Stimulated activated CD4-positive, alpha-beta T cell treated with anti-CD3 and anti-CD28 coated beads, Interleukin-2, amount 100 ng/mL, for 24 hours (primary cell): Measurements from ENCODE around the gene C1orf159.

ENCODE experiments used
- DNase-seq, 2 donors: peaks; one replicate each; pipeline ENCODE4 v3.0.0-alpha.2; 2020

Gene C1orf159

DNA sequence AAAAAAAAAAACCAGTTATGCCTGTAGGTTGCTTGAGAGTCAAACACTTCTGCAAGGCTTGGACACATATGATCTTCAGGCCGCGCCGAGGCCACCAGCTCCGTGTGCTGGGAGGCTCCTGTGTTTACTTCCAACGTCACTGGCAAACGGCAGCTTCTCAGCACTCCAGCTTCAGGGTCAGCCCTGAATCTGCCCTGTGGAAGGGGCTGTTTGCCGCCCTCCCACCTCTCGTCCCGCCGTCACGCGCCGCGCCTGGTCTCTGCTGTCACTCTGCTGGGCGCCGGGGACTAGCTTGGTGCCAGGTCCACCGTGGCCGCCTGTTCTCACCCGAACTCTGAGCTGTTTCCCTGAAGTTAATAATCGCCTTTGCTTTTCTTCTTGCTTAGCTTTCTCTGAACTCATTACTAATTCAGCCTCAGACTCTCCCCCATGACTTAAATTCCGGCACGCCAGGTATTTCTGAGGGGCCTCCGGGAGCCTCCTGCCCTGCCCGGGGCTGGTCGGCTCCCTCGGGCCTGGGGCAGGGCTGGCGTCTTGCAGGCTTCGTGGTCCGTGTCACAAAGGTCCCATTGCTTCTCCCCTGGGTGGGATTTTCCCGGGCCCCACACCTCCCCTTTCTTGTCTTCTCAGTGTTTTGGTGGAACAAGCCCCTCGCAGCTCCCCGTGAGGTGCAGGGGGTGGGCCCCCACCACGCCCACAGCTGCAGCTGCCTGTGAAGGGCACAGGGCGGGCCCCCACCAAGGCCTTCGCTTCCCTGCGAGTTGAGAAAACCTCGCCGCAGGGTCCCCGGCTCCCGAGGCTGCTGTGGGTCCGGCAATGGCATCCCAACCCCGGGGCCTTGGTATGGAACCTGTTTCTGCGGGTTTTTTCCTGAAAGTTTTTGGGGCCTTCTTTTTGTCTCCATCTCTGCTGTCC is 14.6 kb upstream of the C1orf159 start:
- DNase-seq = no peak

DNA sequence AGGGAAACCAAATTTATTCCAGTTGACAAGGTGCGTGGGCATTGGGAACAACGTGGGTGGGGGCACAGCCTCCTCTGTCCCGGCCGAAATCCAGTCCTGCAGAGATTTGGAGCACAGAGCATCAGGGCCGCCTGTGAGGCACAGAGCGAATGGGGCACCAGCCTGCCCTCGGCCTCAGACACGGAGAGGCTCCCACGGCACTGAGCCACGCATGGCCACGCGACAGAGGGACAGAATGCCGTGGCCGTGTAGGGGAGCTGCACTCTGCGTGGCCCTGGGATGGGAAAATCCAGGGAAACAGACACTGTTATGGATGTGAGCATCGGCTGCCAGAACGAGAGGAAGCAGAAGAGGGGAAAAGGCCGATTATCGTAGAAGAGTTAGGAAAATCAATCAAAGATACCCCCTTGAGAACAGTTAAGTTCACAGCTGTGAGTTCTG is 13.5 kb upstream of the C1orf159 start:
- no peak for DNase-seq

DNA sequence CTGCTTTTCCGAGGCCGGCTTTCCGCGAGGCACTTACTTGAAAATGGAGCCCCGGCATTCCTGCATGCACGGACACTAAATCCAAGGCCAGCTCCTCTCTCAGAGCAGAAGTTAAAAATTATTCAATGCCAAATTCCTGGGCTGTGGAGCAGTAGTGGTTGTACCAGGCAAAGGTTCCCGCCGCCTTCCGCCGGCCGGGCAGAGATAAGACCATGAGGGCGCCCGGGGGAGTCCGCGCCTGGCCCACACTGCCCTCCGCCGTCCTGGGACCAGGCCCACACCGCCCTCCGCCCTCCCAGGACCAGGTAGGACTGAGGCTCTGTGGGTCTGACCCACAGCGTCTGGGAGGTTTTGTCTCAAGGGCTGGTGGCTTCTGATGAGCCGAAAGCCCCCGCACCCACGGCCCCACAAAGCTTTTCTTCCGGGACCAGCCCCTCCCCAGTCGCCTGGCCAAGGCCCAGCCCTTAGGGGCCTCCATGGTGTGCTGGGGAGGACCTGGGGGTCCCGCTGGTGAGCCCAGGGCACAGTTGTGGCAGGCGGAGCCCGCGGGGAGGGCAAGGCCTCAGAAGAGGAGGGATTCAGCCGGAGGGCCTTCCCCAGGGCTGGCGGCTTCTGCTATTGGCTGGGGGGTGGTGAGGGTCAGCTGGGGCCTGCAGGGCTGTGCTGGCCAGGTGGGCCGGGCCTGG is 12.7 kb upstream of the C1orf159 start:
- no peak for DNase-seq

DNA sequence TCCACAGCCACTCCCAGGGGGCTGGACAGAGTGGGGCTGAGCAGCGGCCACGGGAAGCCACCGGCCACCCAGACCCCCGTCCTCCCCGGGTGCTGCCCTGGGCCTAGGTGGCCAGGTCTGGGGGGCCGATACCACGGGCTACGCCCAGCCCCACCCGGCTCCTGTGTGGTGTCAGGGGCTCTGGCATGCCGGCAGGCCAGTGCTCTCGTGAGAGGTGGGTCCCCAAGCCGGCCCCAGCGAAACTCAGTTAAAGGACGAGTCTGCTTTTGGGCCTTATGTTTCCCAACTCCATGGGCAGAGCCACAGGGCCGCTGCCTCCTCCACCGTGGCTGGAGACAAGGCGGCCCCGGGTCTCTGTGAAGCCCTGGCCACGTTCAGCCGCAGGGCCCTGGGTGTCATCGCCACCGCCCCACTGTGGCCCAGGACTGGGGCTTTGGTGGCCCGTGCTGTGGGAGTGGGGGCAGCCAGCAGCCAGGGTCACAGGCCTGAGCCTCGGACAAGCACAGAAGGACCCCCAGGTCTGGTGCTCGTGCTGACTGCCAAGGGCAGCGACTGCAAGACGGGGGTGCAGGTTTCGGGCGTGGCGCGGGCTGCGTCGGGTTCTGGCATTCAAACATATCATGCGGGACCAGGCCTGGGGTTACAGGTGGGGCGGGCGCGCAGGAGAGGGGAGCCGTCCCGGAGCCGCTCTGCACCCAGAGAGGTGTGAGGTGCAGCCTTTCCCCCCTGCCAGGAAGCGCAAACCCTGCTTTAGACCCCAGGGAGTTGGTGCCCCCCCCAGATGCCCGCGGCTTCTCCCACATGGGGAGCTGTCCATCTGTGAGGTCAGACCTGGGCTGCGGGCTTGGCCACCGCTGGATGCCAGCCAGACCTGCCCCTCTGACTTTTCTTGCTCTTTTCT is 11.9 kb upstream of the C1orf159 start:
- no peak for DNase-seq

DNA sequence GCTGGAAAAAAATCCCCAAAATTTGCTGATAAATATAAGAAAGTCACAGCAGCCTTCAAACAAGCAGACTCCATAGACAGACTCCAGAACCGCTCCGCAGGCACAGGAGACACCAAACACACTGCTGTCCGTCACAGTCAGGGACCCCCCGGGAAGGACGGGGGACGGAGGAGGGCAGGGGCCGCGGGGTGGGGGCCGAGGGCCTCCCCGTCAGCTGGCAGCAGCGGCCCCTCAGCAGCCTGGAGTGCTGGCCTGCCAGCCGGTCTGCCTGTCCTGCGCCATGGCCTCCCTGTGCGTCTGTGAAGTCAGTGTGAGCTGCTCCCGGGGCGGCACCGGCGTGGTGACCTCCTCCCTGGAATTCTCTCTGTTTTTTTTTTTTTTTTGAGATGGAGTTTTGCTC is 10.1 kb upstream of the C1orf159 start:
- no peak for DNase-seq

DNA sequence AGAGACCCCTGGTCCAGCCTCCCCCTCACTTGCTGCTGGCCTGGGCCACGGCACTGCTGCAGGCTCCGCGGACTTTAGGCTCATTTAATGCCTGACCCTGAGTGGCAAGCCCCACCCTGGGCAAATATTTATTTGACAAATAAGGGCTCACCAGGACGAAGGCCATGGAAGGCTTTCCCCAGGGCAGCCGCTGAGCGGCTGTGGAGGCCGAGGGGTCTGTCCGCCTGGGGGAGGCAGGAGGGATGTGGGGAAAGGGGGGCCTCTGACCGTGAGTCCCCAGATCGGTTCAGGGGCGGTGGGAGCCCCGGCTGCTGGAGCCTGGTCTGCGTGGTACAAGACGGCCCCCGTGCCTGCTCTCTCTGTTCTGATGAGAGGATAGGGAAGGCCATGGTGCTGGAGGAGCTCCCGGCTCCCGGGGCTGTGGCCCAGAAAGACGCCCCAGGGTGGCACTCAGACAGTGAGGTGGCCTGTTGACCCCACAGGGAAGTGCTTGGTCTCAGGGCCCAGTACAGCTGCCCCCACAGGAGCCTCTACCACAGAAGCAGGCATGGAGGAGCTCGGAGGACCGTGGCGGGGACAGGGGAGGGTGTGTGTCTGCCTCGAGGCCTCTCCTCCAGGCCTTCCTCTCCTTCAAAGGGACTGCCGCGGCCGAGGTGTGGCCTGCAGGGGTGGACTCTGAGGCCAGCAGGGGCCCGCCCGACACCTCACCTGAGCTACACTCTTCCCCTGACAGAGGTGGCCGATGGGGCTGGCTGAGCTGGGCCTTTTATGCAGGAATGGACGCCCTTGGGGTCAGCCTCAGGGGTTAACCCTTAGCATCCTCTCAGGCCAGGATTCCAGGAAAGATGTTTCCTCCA is 9.1 kb upstream of the C1orf159 start:
- no peak for DNase-seq

DNA sequence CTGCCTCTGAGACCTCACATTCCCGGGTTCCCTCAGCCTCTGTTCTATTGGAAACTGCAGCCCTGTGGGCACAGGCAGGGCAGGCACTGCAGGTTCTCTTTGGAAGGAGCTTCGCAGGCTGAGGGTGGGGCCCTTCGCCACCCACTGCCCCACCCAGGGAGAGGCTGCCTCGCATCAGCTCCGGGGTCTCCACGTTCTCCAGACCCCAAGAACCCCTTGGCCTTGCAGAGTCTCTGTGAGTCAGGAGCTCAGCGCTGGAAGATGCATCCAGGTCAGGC is 8.6 kb upstream of the C1orf159 start:
- DNase-seq = no peak

DNA sequence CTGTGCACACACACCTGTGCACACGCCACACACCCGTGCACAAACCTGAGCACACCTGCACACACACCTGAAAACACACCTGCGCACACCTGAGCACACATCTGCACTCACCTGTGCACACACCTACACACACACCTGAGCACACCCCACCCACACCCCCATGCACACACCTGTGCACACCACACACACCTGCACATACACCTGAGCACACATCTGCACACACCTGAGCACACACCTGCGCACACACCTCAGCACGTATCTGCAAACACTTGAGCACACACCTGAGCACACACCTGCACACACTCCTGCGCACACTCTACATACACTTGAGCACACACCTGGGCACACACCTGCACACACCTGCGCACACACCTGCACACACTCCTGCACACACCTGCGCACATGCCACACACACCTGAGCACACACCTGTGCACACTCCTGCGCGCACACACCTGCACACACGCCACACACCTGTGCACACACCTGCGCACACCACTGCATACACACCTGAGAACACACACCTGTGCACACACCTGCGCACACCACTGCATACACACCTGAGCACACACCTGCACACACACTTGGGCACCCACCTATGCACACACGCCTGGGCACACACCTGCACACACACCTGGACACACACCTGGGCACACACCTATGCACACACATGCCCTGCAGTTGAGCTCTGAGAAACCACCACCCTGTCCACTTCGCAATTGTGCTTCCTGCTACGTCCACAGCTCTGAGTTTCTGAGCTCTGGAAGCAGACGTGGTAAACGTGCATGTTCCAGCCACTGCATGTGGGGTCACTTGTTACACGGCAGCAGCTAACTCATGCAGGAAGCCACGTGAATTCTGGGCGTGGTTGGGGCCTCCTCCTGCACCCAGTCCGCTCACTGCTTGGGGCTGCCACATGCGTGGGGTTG is 8.0 kb upstream of the C1orf159 start:
- DNase-seq = no peak

DNA sequence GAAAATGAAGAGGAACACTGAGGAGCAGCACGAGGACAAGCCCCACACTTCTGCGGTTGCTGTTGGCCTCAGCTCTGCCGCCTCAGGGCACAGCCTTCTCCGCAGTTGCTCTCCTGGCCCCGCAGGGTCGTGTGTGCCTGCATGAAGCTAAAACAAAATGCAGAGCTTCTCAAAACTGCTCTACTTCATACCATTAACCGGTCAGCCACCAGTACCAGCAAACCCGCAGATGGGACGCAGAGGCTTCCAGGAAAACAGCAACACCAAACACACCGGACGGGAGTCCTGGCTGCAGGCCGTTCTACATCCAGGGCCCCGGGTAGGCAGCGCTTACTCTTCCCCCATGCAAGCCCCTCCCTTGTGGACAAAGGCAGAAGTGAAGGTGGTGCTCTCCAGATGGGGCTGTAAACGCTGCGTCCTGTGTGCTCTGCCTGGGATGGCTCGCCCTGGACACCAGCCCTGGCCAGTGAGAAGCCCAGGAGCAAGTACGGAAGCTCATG is 7.1 kb upstream of the C1orf159 start:
- DNase-seq = no peak

DNA sequence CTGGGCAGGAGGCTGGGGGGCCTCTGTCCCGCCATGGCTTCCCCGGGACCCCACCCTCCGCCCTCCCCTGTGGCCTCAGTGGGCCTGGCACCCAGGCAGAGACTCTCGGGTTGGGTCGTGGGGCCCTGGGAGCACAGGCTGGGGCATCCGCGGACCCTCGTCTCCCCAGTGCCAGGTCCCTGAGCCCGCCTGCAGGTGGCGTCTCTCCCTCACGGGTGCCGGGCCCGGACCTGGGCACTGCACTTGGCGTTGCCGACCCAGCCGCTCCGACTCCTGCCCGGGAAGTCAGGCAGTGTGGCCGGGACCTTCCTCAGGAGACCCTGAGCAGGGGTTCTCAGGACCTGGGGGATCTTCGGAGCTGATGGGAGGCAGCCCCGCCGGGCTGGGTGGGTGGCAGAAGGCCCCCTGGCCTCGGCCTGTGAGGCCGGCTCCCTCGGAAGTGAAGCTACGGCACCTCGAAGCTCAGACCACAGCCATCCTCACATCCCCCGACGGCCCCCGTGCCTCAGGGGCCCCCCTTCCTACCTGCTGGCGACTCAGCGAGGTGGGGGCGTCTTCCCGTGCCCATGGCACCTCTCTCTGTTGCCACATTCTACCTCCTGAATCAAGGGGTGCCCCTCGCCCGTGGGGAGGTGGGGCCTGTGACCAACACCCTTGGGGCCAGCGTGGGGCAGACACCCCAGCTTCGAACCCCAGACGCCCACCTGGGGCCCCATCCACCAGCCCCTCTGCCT is 6.4 kb upstream of the C1orf159 start:
- DNase-seq = peak; percentile 89 to 90

DNA sequence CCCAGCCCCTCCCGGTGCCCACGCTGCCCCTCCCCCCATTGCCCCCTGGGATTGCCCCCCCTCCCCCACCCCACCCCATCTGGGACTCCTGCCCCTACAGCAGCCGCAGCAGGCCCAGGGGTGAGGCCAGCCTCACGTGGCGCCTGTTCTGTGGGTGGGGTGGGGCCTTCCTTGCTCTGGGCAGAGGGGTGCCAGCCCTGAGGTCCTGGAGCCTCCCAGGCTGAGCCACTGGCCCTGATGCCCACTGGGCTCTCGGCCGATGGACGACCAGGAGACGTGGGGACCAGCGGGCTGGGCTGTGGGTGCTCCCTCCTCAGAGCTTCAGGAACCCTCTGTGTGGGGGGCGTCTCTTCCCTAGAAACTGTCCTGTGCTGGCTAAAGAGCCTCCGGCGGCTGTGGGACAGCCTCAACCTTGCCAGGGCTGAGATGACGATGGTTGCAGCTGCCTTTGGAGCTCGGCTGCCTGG is 5.8 kb upstream of the C1orf159 start:
- DNase-seq = no peak

DNA sequence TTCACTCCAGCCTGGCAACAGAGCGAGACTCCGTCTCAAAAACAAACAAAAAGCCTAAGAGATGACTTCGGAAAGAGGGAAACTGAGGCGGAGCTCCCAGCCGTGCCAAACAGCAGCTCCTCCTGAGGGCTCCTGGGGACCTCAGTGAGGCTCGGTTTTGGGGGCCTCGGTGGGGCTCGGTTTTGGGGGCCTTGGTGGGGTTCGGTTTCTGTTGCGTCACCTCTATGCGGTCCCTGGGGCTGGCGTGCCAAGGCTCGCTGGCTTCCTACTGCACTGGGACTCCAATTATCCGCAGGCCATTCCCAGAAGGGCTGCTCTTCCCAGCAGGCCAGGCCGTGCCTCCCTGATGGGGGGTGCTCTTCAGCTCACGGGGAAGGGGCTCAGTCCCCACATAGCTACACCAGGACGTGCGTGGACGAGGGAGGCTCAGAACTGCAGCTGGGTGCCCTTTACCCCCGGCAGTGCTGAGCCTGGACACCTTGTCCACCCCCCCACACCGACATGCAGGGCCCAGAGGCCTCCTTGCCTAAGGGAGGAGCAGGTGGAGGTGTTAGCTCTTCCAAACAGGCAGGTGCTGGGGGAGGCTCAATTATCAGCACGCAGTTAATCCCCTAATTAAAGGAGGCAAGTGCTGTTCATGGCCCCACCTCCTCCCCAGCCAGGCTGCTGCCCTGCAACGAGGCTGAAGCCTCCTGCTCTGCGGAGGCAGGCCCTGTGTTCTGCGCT is 5.1 kb upstream of the C1orf159 start:
- DNase-seq = no peak

DNA sequence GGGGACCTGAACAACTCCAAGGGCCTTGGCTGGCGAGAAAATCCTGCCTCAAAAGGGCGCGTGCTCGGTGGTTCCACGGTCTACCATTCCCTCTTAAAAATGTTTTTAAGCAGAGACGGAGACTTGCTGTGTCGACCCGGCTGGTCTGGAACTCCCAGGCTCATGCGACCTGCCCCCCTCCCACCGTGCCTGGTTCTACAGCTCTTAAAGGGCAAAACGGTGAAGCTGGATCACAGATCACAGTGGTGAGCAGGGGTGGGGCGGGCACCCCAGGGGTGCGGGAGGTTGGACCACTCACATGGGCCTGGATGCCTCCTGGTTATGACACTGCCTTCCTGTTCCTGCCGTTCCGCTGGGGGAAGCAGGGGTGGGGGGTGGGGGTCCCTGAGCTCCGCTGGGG is 4.2 kb upstream of the C1orf159 start:
- no peak for DNase-seq

DNA sequence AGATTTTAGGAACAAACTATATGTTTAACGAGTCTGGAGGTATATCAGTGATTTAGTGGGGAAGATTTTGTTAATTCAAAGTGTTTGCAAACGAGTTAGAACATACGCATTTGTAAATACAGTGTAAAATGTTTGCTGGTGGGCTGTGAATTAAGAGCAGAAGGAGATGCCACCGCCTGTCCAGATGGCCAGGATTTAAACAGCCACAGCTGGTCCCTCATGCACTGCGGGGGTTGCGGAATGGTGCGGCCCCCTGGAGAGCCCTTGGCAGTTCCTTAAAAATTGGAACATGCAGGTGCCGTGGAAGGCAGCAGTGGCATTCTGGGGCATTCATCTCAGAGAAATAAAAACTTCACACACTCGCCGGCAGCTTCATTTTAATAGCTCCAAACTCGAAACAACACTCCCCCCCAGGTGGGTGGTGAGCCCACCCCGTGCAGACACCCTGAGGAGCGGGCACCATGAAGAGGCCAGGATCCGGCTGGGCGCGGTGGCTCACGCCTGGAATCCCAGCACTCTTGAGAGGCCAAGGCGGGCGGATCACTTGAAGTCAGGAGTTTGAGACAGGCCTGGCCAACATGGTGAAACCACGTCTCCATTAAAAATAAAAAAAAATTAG is 3.5 kb upstream of the C1orf159 start:
- no peak for DNase-seq

DNA sequence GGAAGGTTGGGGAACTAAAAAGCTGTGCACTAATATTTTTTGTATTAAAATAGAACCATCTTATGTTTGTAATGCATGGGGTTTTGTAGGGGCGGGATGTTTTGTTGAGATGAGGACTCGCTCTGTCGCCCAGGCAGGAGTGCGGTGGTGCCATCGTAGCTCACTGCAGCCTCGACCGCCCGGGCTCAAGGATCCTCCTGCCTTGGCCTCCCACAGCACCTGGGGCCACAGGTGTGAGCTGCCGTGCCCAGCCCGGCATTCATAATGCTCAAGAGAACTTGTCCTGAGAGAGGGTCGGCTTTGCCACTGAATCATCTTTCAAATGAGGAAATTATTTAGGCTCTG is 3.0 kb upstream of the C1orf159 start:
- no peak for DNase-seq

DNA sequence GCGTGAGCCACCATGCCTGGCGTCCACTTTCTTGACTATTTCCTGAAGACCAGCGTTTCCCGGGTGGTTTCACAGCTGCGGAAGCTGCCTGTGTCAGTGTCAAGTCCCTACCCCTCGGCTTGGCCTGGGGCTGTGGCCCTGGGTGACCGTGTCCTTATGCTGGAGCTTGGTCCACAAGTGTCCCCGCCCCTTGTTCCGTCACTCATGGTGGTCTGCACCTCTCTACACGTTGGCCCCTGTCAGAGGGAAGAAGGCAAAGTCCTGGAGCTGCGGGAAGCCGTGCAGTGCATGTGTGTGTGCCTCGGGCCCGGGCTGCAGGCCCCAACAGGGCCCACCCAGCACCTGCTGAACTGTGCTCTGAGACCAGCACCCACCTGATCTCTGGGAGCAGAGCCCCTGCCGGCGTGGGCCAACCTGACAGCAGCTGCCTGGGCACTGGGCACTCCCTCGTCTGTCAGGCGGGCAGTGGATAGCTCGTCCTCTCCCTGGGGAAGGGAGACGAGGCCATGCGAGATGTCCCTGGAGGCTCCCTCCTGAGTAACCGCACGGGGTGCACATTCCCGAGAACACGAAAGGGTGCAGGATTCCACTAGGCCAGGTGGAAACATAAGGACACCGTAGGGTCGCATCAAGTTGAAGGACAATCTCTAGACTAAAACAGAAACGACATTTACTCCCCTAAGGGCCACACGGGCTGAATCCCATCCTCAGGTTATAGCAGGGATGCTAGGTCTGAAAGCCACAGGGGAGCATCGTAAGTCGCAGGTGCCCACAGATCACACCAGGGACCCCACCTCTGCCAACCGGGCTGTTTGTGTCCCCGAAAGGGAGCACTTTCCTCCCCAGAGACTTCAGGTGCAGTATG is 2.4 kb upstream of the C1orf159 start:
- no peak for DNase-seq

DNA sequence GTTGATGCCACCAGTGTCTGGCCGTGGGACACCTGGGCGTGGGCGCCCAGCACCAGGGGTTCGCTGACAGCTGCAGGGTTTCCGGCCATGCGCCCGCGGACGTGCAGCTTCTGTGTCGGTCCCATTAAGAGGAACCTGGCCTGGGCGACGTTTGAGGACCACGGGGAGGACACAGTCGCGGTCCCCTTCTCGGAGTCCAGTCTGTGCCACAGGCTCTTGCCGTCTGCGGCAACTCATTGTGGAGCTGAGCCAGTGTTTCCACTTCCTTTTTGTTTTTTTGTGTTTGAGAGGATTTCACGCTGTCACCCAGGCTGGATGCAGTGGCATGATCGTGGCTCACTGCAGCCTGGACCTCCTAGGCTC is 1.6 kb upstream of the C1orf159 start:
- DNase-seq = no peak
